SK-N-SH (cell line): ENCODE results near the gene SYNE1.

ENCODE experiments used
- CHD2 ChIP-seq: fragments of 150-350 bp; IDR thresholded peaks from 2 replicates; pipeline ENCODE4 v1.6.1; 2018; ENCODE audit warnings: low read length; ENCODE audit not compliant: partially characterized antibody
- ELF1 ChIP-seq: IDR thresholded peaks from 2 replicates; pipeline ENCODE4 v1.4.0; 2012
- EZH2phosphoT487 ChIP-seq: fragments of 200-600 bp; sonication (generic); IDR thresholded peaks from 2 replicates; pipeline ENCODE4 v1.6.1; 2017; ENCODE audit warnings: low read depth, mixed run types, mild to moderate bottlenecking, antibody characterized with exemption, moderate library complexity, borderline replicate concordance
- MEF2A ChIP-seq: IDR thresholded peaks from 2 replicates; pipeline ENCODE4 v1.4.0; 2012; ENCODE audit warnings: low read depth, borderline replicate concordance
- RAD21 ChIP-seq: IDR thresholded peaks from 2 replicates; pipeline ENCODE4 v1.6.1; 2012; ENCODE audit warnings: mild to moderate bottlenecking, low read length
- RFX5 ChIP-seq: IDR thresholded peaks from 2 replicates; pipeline ENCODE4 v1.6.1; 2012; ENCODE audit warnings: mild to moderate bottlenecking, improper control_type of control experiment, low read length
- RXRA ChIP-seq: IDR thresholded peaks from 2 replicates; pipeline ENCODE4 v1.4.0; 2012; ENCODE audit warnings: low read depth, mild to moderate bottlenecking, borderline replicate concordance
- SIN3A ChIP-seq: IDR thresholded peaks from 2 replicates; pipeline ENCODE4 v1.6.1; 2012; ENCODE audit warnings: low read depth, mild to moderate bottlenecking, low read length, moderate library complexity, borderline replicate concordance
- TAF1 ChIP-seq: IDR thresholded peaks from 2 replicates; pipeline ENCODE4 v1.6.1; 2012; ENCODE audit warnings: low read depth, mild to moderate bottlenecking, low read length, moderate library complexity, borderline replicate concordance
- TF ChIP-seq, protein P1 (sequence below): fragments of 200-600 bp; sonication (generic); IDR thresholded peaks from 2 replicates; pipeline ENCODE4 v1.6.1; 2017; ENCODE audit warnings: antibody characterized with exemption, mild to moderate bottlenecking, moderate library complexity
- TF ChIP-seq, protein P2 (sequence below): IDR thresholded peaks from 2 replicates; pipeline ENCODE4 v1.4.0; 2012; ENCODE audit warnings: low read depth
- TF ChIP-seq, protein P3 (sequence below): fragments of 150-350 bp; IDR thresholded peaks from 2 replicates; pipeline ENCODE4 v1.6.1; 2017; ENCODE audit warnings: antibody characterized with exemption, low read length, low read depth, borderline replicate concordance
- TF ChIP-seq, protein P4 (sequence below): fragments of 150-350 bp; IDR thresholded peaks from 2 replicates; pipeline ENCODE4 v1.6.1; 2016; ENCODE audit warnings: mild to moderate bottlenecking, low read depth, low read length
- TF ChIP-seq, protein P5 (sequence below): IDR thresholded peaks from 2 replicates; pipeline ENCODE4 v1.4.0; 2012; ENCODE audit warnings: low read depth, borderline replicate concordance

DNA sequence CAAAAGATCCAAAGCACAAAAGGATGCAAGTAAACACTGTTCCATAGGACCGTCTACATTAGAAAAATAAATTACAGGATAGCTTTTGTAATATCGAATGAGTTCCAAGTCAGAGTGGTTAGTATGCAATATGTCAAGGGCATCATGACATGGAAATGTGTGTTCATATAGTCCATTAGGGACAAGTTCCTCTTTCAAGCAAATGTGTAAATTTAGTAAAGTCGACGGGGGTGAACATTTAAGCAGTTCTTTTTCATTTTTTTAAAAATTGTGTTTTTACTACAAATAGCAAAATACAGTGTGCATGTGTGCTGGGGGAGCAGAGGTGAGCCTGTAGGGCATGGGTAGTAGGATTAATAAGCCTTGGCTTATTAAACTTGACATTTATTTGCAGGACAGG is 470.7 kb downstream of the SYNE1 start:
- TF ChIP-seq, protein P1, sequence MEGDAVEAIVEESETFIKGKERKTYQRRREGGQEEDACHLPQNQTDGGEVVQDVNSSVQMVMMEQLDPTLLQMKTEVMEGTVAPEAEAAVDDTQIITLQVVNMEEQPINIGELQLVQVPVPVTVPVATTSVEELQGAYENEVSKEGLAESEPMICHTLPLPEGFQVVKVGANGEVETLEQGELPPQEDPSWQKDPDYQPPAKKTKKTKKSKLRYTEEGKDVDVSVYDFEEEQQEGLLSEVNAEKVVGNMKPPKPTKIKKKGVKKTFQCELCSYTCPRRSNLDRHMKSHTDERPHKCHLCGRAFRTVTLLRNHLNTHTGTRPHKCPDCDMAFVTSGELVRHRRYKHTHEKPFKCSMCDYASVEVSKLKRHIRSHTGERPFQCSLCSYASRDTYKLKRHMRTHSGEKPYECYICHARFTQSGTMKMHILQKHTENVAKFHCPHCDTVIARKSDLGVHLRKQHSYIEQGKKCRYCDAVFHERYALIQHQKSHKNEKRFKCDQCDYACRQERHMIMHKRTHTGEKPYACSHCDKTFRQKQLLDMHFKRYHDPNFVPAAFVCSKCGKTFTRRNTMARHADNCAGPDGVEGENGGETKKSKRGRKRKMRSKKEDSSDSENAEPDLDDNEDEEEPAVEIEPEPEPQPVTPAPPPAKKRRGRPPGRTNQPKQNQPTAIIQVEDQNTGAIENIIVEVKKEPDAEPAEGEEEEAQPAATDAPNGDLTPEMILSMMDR = no peak
- TF ChIP-seq, protein P2, sequence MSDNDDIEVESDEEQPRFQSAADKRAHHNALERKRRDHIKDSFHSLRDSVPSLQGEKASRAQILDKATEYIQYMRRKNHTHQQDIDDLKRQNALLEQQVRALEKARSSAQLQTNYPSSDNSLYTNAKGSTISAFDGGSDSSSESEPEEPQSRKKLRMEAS = no peak
- TF ChIP-seq, protein P3, sequence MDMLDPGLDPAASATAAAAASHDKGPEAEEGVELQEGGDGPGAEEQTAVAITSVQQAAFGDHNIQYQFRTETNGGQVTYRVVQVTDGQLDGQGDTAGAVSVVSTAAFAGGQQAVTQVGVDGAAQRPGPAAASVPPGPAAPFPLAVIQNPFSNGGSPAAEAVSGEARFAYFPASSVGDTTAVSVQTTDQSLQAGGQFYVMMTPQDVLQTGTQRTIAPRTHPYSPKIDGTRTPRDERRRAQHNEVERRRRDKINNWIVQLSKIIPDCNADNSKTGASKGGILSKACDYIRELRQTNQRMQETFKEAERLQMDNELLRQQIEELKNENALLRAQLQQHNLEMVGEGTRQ = no peak
- TF ChIP-seq, protein P4, sequence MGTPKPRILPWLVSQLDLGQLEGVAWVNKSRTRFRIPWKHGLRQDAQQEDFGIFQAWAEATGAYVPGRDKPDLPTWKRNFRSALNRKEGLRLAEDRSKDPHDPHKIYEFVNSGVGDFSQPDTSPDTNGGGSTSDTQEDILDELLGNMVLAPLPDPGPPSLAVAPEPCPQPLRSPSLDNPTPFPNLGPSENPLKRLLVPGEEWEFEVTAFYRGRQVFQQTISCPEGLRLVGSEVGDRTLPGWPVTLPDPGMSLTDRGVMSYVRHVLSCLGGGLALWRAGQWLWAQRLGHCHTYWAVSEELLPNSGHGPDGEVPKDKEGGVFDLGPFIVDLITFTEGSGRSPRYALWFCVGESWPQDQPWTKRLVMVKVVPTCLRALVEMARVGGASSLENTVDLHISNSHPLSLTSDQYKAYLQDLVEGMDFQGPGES = no peak
- TF ChIP-seq SIN3A (no peak), RXRA (no peak), ELF1 (no peak), RFX5 (no peak), MEF2A (no peak), RAD21 (no peak), TAF1 (no peak), EZH2phosphoT487 (no peak), CHD2 (no peak)
- TF ChIP-seq, protein P5, sequence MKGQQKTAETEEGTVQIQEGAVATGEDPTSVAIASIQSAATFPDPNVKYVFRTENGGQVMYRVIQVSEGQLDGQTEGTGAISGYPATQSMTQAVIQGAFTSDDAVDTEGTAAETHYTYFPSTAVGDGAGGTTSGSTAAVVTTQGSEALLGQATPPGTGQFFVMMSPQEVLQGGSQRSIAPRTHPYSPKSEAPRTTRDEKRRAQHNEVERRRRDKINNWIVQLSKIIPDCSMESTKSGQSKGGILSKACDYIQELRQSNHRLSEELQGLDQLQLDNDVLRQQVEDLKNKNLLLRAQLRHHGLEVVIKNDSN = no peak
